ENCODE data around the gene PARP15. TPM values are rescaled to one million over a fixed set of nuclear protein-coding genes. Genes with fewer than 3 reads are reported as not detected.
"Not testable (repeated sequence)": the region's sequence is repeated elsewhere in the genome, so short reads cannot be mapped to it uniquely, and the experiment has no call there.

PARP15 gene
- total and polyA plus RNA-seq, 2 of the 4 experiments (the other 2 are of a cell fraction) = 0.10 TPM; not detected in 1

DNA sequence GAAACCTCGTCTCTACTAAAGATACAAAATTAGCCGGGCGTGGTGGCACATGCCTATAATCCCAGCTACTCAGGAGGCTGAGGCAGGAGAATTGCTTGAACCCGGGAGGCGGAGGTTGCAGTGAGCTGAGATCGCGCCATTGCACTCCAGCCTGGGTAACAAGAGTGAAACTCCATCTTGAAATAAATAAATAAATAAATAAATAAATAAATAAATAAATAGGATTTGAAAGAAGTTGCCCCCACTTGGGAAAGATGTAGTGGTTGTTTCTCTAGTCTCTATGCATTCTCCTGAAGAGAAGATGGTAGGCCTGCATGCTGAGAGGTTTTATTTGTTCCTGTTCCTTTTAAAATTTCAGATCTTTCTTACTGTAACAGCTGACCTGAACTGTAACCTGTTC lies 9.3 kb upstream of the PARP15 start:
- intact Hi-C loops (cut with micrococcal nuclease) = loop anchor here (10.0 kb wide), 2 partner anchors 377 to 457 kb away; partner anchors contain the start of gene SEMA5B
- in situ Hi-C loops (cut with MboI; ENCODE audit: low sequenced_read_pairs) = not testable (repeated sequence)

More for the DNA sequence above, 9.3 kb upstream of the PARP15 start:
- H3K4ac ChIP-seq (ENCODE audit: low read depth, low read length); POLR2A ChIA-PET (ENCODE audit: unreplicated experiment); H4K20me1 ChIP-seq (ENCODE audit: insufficient read depth, low read length); H2AFZ ChIP-seq (replicated peaks; ENCODE audit: low read length, poor library complexity); H3K27ac ChIP-seq (ENCODE audit: insufficient read depth, low read length); H2AK5ac ChIP-seq (ENCODE audit: low read depth, low read length); BruUV-seq (replicated peaks); DNase-seq; H2BK5ac ChIP-seq (ENCODE audit: low read depth, low read length, poor library complexity, severe bottlenecking); H2BK20ac ChIP-seq (ENCODE audit: low read depth, low read length); H2BK120ac ChIP-seq (ENCODE audit: low read depth, low read length); H2BK15ac ChIP-seq (ENCODE audit: low read depth, low read length); H3K4me2 ChIP-seq (ENCODE audit: low read depth, low read length); H3K9me1 ChIP-seq (ENCODE audit: insufficient read depth, low read length); H3K18ac ChIP-seq (ENCODE audit: low read depth, low read length); H3K9me3 ChIP-seq (ENCODE audit: control insufficient read depth, insufficient read depth, low read length); H3K56ac ChIP-seq (ENCODE audit: extremely low read depth, insufficient read depth, low read length); CTCF ChIA-PET; H4K5ac ChIP-seq (ENCODE audit: low read depth, low read length); dilution Hi-C loops (cut with HindIII; ENCODE audit: low sequenced_read_pairs, unreplicated experiment); H3K4me1 ChIP-seq (ENCODE audit: control insufficient read depth, insufficient read depth, low read length); H3K14ac ChIP-seq (replicated peaks; ENCODE audit: low read depth, low read length); H4K8ac ChIP-seq (ENCODE audit: low read depth in 2 of 2, low read length in 2 of 2); H2AK9ac ChIP-seq (replicated peaks; ENCODE audit: low read depth, low read length, poor library complexity); H3K23ac ChIP-seq (ENCODE audit: low read depth, low read length); H3K27me3 ChIP-seq (ENCODE audit: control insufficient read depth, insufficient read depth, low read length); ATAC-seq (ENCODE audit: low read depth); H3K9ac ChIP-seq (ENCODE audit: low read depth, low read length); H3K4me3 ChIP-seq (ENCODE audit: insufficient read depth, low read depth, low read length); H4K91ac ChIP-seq (ENCODE audit: insufficient read depth, low read depth, low read length): not testable (repeated sequence)
- WGBS, 2 experiments (ENCODE audit: extremely low coverage in 2 of 2, insufficient read length in 1 of 2) = no CpG with 5 or more reads among the region's 7 CpGs
- Histone ChIP-seq H3K36me3 (ENCODE audit: control insufficient read depth, insufficient read depth, low read length) (peaks cover 18% of the 10 kb centered on the region), H3K79me1 (ENCODE audit: low read depth in 1 of 2, low read length in 2 of 2) (peaks cover 15 to 23% of the 10 kb centered on the region in 2 experiments)
